Renal cortex interstitium (tissue), 15 donors: Measurements from ENCODE around the gene CLK1. TPM values are rescaled to one million over a fixed set of nuclear protein-coding genes. Genes with fewer than 3 reads are reported as not detected.
A peak's percentile ranks its signal among the peaks of the same experiment; 100 is the strongest.
"Not testable (repeated sequence)": the region's sequence is repeated elsewhere in the genome, so short reads cannot be mapped to it uniquely, and the experiment has no call there.

Experiments
- DNase-seq, 11 donors: peaks; one replicate each; pipeline ENCODE4 v3.0.0-alpha.2; 2013; ENCODE audit warnings: low read depth in 9 of 11, low spot score in 4 of 11; ENCODE audit errors: extremely low read depth in 1 of 11
- long read RNA-seq, 16 experiments: transcript quantifications; one replicate each; lab custom pipeline, GENCODE V29; 2026
- polyA plus RNA-seq, 3 donors: library from polyadenylated mRNA; unstranded; fragments of 120-200 nt; gene quantifications; one replicate each; pipeline ENCODE4 v1.2.1, GENCODE V29; 2013; ENCODE audit not compliant: insufficient read length in 3 of 3

The CLK1 gene
- 100 to 1,000 TPM; 216 to 303 (median 294) TPM for polyA plus RNA-seq
- long read RNA-seq, donor 1, transcript CLK1-210 (11 exons, 3,208 nt), result minor isoform, 7 of 77 reads
- long read RNA-seq, donor 1, transcript CLK1-204 (12 exons, 1,682 nt), result minor isoform, 8 of 77 reads
- long read RNA-seq, donor 1, transcript CLK1-201 (13 exons, 1,888 nt), result major isoform, 14 of 77 reads
- long read RNA-seq, donor 1, transcript CLK1-212 (2 exons, 626 nt), result minor isoform, 5 of 77 reads
- long read RNA-seq, donor 1, partial matches to known transcripts, result 36 of 77 reads
- long read RNA-seq, donor 1, other reads (novel, unspliced or antisense), result 0 of 77 reads
- long read RNA-seq, donor 2, transcript CLK1-210 (11 exons, 3,208 nt), result minor isoform, 6 of 57 reads
- long read RNA-seq, donor 2, transcript CLK1-201 (13 exons, 1,888 nt), result major isoform, 8 of 57 reads
- long read RNA-seq, donor 2, partial matches to known transcripts, result 28 of 57 reads
- long read RNA-seq, donor 2, other reads (novel, unspliced or antisense), result 0 of 57 reads
- long read RNA-seq, donor 3, transcript CLK1-210 (11 exons, 3,208 nt), result minor isoform, 28 of 160 reads
- long read RNA-seq, donor 3, transcript CLK1-203 (8 exons, 1,192 nt), result minor isoform, 8 of 160 reads
- long read RNA-seq, donor 3, transcript CLK1-201 (13 exons, 1,888 nt), result major isoform, 33 of 160 reads
- long read RNA-seq, donor 3, transcript CLK1-204 (12 exons, 1,682 nt), result minor isoform, 11 of 160 reads
- long read RNA-seq, donor 3, partial matches to known transcripts, result 65 of 160 reads
- long read RNA-seq, donor 3, other reads (novel, unspliced or antisense), result 6 of 160 reads
- long read RNA-seq, donor 4, transcript CLK1-201 (13 exons, 1,888 nt), result major isoform, 20 of 82 reads
- long read RNA-seq, donor 4, transcript CLK1-210 (11 exons, 3,208 nt), result minor isoform, 12 of 82 reads
- long read RNA-seq, donor 4, transcript CLK1-212 (2 exons, 626 nt), result minor isoform, 6 of 82 reads
- long read RNA-seq, donor 4, partial matches to known transcripts, result 34 of 82 reads
- long read RNA-seq, donor 4, other reads (novel, unspliced or antisense), result 0 of 82 reads
- long read RNA-seq, donor 5, result 0 reads
- long read RNA-seq, donor 6, transcript CLK1-201 (13 exons, 1,888 nt), result major isoform, 18 of 136 reads
- long read RNA-seq, donor 6, transcript CLK1-208 (2 exons, 484 nt), result minor isoform, 13 of 136 reads
- long read RNA-seq, donor 6, transcript CLK1-203 (8 exons, 1,192 nt), result minor isoform, 5 of 136 reads
- long read RNA-seq, donor 6, transcript CLK1-210 (11 exons, 3,208 nt), result minor isoform, 12 of 136 reads
- long read RNA-seq, donor 6, partial matches to known transcripts, result 80 of 136 reads
- long read RNA-seq, donor 6, other reads (novel, unspliced or antisense), result 0 of 136 reads
- long read RNA-seq, donor 7, transcript CLK1-204 (12 exons, 1,682 nt), result minor isoform, 7 of 112 reads
- long read RNA-seq, donor 7, transcript CLK1-208 (2 exons, 484 nt), result minor isoform, 5 of 112 reads
- long read RNA-seq, donor 7, transcript CLK1-210 (11 exons, 3,208 nt), result minor isoform, 11 of 112 reads
- long read RNA-seq, donor 7, transcript CLK1-201 (13 exons, 1,888 nt), result major isoform, 23 of 112 reads
- long read RNA-seq, donor 7, partial matches to known transcripts, result 63 of 112 reads
- long read RNA-seq, donor 7, other reads (novel, unspliced or antisense), result 0 of 112 reads
- long read RNA-seq, donor 8, transcript CLK1-208 (2 exons, 484 nt), result minor isoform, 9 of 174 reads
- long read RNA-seq, donor 8, transcript CLK1-201 (13 exons, 1,888 nt), result minor isoform, 23 of 174 reads
- long read RNA-seq, donor 8, transcript CLK1-210 (11 exons, 3,208 nt), result major isoform, 25 of 174 reads
- long read RNA-seq, donor 8, transcript CLK1-203 (8 exons, 1,192 nt), result minor isoform, 8 of 174 reads
- long read RNA-seq, donor 8, partial matches to known transcripts, result 93 of 174 reads
- long read RNA-seq, donor 8, other reads (novel, unspliced or antisense), result 6 of 174 reads
- long read RNA-seq, donor 9, transcript CLK1-210 (11 exons, 3,208 nt), result major isoform, 22 of 104 reads
- long read RNA-seq, donor 9, transcript CLK1-208 (2 exons, 484 nt), result minor isoform, 8 of 104 reads
- long read RNA-seq, donor 9, transcript CLK1-201 (13 exons, 1,888 nt), result minor isoform, 18 of 104 reads
- long read RNA-seq, donor 9, partial matches to known transcripts, result 45 of 104 reads
- long read RNA-seq, donor 9, other reads (novel, unspliced or antisense), result 0 of 104 reads
- long read RNA-seq, donor 10, transcript CLK1-201 (13 exons, 1,888 nt), result major isoform, 22 of 118 reads
- long read RNA-seq, donor 10, transcript CLK1-203 (8 exons, 1,192 nt), result minor isoform, 5 of 118 reads
- long read RNA-seq, donor 10, transcript CLK1-210 (11 exons, 3,208 nt), result minor isoform, 14 of 118 reads
- long read RNA-seq, donor 10, transcript CLK1-208 (2 exons, 484 nt), result minor isoform, 5 of 118 reads
- long read RNA-seq, donor 10, partial matches to known transcripts, result 56 of 118 reads
- long read RNA-seq, donor 10, other reads (novel, unspliced or antisense), result 5 of 118 reads
- long read RNA-seq, donor 11, transcript CLK1-201 (13 exons, 1,888 nt), result major isoform, 23 of 62 reads
- long read RNA-seq, donor 11, transcript CLK1-210 (11 exons, 3,208 nt), result minor isoform, 8 of 62 reads
- long read RNA-seq, donor 11, partial matches to known transcripts, result 23 of 62 reads
- long read RNA-seq, donor 11, other reads (novel, unspliced or antisense), result 0 of 62 reads
- long read RNA-seq, donor 12, transcript CLK1-201 (13 exons, 1,888 nt), result minor isoform, 5 of 36 reads
- long read RNA-seq, donor 12, transcript CLK1-210 (11 exons, 3,208 nt), result major isoform, 6 of 36 reads
- long read RNA-seq, donor 12, partial matches to known transcripts, result 17 of 36 reads
- long read RNA-seq, donor 12, other reads (novel, unspliced or antisense), result 0 of 36 reads
- long read RNA-seq, donor 13, transcript CLK1-201 (13 exons, 1,888 nt), result major isoform, 38 of 210 reads
- long read RNA-seq, donor 13, transcript CLK1-204 (12 exons, 1,682 nt), result minor isoform, 18 of 210 reads
- long read RNA-seq, donor 13, transcript CLK1-210 (11 exons, 3,208 nt), result minor isoform, 29 of 210 reads
- long read RNA-seq, donor 13, transcript CLK1-208 (2 exons, 484 nt), result minor isoform, 10 of 210 reads
- long read RNA-seq, donor 13, partial matches to known transcripts, result 101 of 210 reads
- long read RNA-seq, donor 13, other reads (novel, unspliced or antisense), result 0 of 210 reads
- long read RNA-seq, donor 14, transcript CLK1-204 (12 exons, 1,682 nt), result minor isoform, 6 of 74 reads
- long read RNA-seq, donor 14, transcript CLK1-210 (11 exons, 3,208 nt), result major isoform, 15 of 74 reads
- long read RNA-seq, donor 14, transcript CLK1-201 (13 exons, 1,888 nt), result minor isoform, 11 of 74 reads
- long read RNA-seq, donor 14, partial matches to known transcripts, result 26 of 74 reads
- long read RNA-seq, donor 14, other reads (novel, unspliced or antisense), result 7 of 74 reads
- long read RNA-seq, donor 15, transcript CLK1-204 (12 exons, 1,682 nt), result major isoform, 5 of 51 reads
- long read RNA-seq, donor 15, transcript CLK1-208 (2 exons, 484 nt), result major isoform, 5 of 51 reads
- long read RNA-seq, donor 15, partial matches to known transcripts, result 32 of 51 reads
- long read RNA-seq, donor 15, other reads (novel, unspliced or antisense), result 0 of 51 reads
- long read RNA-seq, donor 16, transcript CLK1-212 (2 exons, 626 nt), result minor isoform, 14 of 345 reads
- long read RNA-seq, donor 16, transcript CLK1-201 (13 exons, 1,888 nt), result major isoform, 69 of 345 reads
- long read RNA-seq, donor 16, transcript CLK1-204 (12 exons, 1,682 nt), result minor isoform, 19 of 345 reads
- long read RNA-seq, donor 16, transcript CLK1-210 (11 exons, 3,208 nt), result minor isoform, 34 of 345 reads
- long read RNA-seq, donor 16, partial matches to known transcripts, result 168 of 345 reads
- long read RNA-seq, donor 16, other reads (novel, unspliced or antisense), result 10 of 345 reads

- DNase-seq, result peak; percentile 88 to 95 (median 92)
Observed at GRCh38 chr2:200864176-200865034, at the start of gene CLK1. CLK1 (minus strand) TSS chr2:200864658; CDS start chr2:200861862, 2,796 bp downstream.

GRCh38 chr2:200913654-200914053 lies 49.2 kb upstream of the CLK1 start:
- DNase-seq, result no peak

- no peak for DNase-seq
Observed at GRCh38 chr2:200909958-200910357, 45.5 kb upstream of the CLK1 start.

GRCh38 chr2:200905618-200906296 lies 41.3 kb upstream of the CLK1 start:
- peak in 9 of 11 donors; percentile 23 to 51 (median 35) for DNase-seq

GRCh38 chr2:200901459-200902072 lies 37.1 kb upstream of the CLK1 start:
- DNase-seq, result peak in 10 of 11 donors; percentile 36 to 76 (median 62)

- no peak for DNase-seq
Observed at GRCh38 chr2:200899482-200899881, 35.0 kb upstream of the CLK1 start.

GRCh38 chr2:200888704-200889625 lies 24.5 kb upstream of the CLK1 start, which contains the start of the genes NIF3L1 and PPIL3:
NIF3L1 (plus strand) TSS chr2:200889371; CDS start chr2:200891944, 2,573 bp downstream.
PPIL3 (minus strand) TSS chr2:200889077; CDS start chr2:200887615, 1,462 bp downstream.
- DNase-seq, result peak; percentile 95 to 98 (median 98)

- not testable (repeated sequence) for DNase-seq
Observed at GRCh38 chr2:200881715-200882249, 17.3 kb upstream of the CLK1 start.

GRCh38 chr2:200878289-200878880 lies 13.9 kb upstream of the CLK1 start:
- DNase-seq, result no peak

- DNase-seq, result no peak
Observed at GRCh38 chr2:200877443-200877842, 13.0 kb upstream of the CLK1 start.
